ENCODE measurements around the gene KDM4D.
"Not testable (repeated sequence)": the region's sequence is repeated elsewhere in the genome, so short reads cannot be mapped to it uniquely, and the experiment has no call there.

KDM4D gene

GRCh38 chr11:95033051-95033450 is 59.5 kb downstream of the KDM4D start:
- no peak for DNase-seq (ENCODE audit: low spot score)

- no peak for DNase-seq (ENCODE audit: low spot score)
Observed at GRCh38 chr11:95035316-95035715, 61.8 kb downstream of the KDM4D start.

GRCh38 chr11:95037356-95038035 is 64.0 kb downstream of the KDM4D start:
- DNase-seq (ENCODE audit: low spot score) = not testable (repeated sequence)

GRCh38 chr11:95042239-95042638 is 68.7 kb downstream of the KDM4D start:
- no peak for DNase-seq (ENCODE audit: low spot score)

GRCh38 chr11:95042906-95043305 is 69.4 kb downstream of the KDM4D start:
- DNase-seq (ENCODE audit: low spot score) = no peak

GRCh38 chr11:95044010-95044409 is 70.5 kb downstream of the KDM4D start:
- no peak for DNase-seq (ENCODE audit: low spot score)

- DNase-seq (ENCODE audit: low spot score) = no peak
Observed at GRCh38 chr11:95045812-95046211, 72.3 kb downstream of the KDM4D start.
